PC-9 (cell line): ENCODE results near the gene IKBKE. TPM values are rescaled to one million over a fixed set of nuclear protein-coding genes. Genes with fewer than 3 reads are reported as not detected.

Source experiments
- BruUV-seq: library from RNA; stranded (reverse); fragments of 400-500 nt; replicated peaks from 2 replicates; lab custom pipeline; 2021; lab: Mats Ljungman, UMichigan
- CTCF ChIA-PET: fragments of 300-600 bp; sonication (Branson Sonifier 250); formaldehyde crosslinking; loops from one replicate; lab custom pipeline; 2022; ENCODE audit warnings: antibody characterized with exemption; lab: Charles Lee
- POLR2A ChIA-PET: fragments of 300-600 bp; sonication (Branson Sonifier 250); formaldehyde crosslinking; loops from one replicate; lab custom pipeline; 2022; ENCODE audit warnings: antibody characterized with exemption; ENCODE audit not compliant: unreplicated experiment; lab: Charles Lee
- DNase-seq, 2 experiments: peaks; one replicate each; pipeline versions ENCODE4 v3.0.0 to v3.0.0-alpha.2; 2015 to 2022; ENCODE audit warnings: mixed read lengths in 1 of 2
- H2AFZ ChIP-seq: fragments of 200-600 bp; sonication (generic); 2 replicates; pipeline ENCODE4 v1.8.1; 2017; ENCODE audit warnings: antibody characterized with exemption
- H3F3A ChIP-seq: fragments of 200-600 bp; sonication (generic); 2 replicates; pipeline ENCODE4 v1.8.1; 2017; ENCODE audit warnings: antibody characterized with exemption, mild to moderate bottlenecking, low read depth; ENCODE audit not compliant: insufficient read depth
- H3K27ac ChIP-seq: fragments of 200-600 bp; sonication (generic); 2 replicates; pipeline ENCODE4 v1.6.1; 2016; ENCODE audit warnings: mixed run types
- H3K27me3 ChIP-seq: fragments of 200-600 bp; sonication (generic); 2 replicates; pipeline ENCODE4 v1.6.1; 2016; ENCODE audit warnings: low read depth, mixed run types; ENCODE audit not compliant: insufficient read depth
- H3K36me3 ChIP-seq: fragments of 200-600 bp; sonication (generic); 2 replicates; pipeline ENCODE4 v1.6.1; 2016; ENCODE audit warnings: low read depth, mixed run types
- H3K4me1 ChIP-seq: fragments of 200-600 bp; sonication (generic); replicated peaks from 2 replicates; pipeline ENCODE4 v1.6.1; 2016; ENCODE audit warnings: mixed run types; ENCODE audit not compliant: insufficient read depth
- H3K4me2 ChIP-seq: fragments of 200-600 bp; sonication (generic); 2 replicates; pipeline ENCODE4 v1.6.1; 2017; ENCODE audit warnings: mixed run types
- H3K4me3 ChIP-seq: fragments of 200-600 bp; sonication (generic); 2 replicates; pipeline ENCODE4 v1.6.1; 2016; ENCODE audit warnings: mixed run types
- H3K79me2 ChIP-seq: fragments of 200-600 bp; sonication (generic); 2 replicates; pipeline ENCODE4 v1.6.1; 2017; ENCODE audit warnings: low read depth, mixed run types
- H3K9me2 ChIP-seq: fragments of 200-600 bp; sonication (generic); 2 replicates; pipeline ENCODE4 v1.8.1; 2017; ENCODE audit warnings: mild to moderate bottlenecking; ENCODE audit not compliant: insufficient read depth
- H3K9me3 ChIP-seq: fragments of 200-600 bp; sonication (generic); 2 replicates; pipeline ENCODE4 v1.8.1; 2016; ENCODE audit warnings: low read depth; ENCODE audit not compliant: insufficient read depth
- H4K20me1 ChIP-seq: fragments of 200-600 bp; sonication (generic); 2 replicates; pipeline ENCODE4 v1.8.1; 2017; ENCODE audit not compliant: insufficient read depth
- CTCF ChIP-seq: fragments of 200-600 bp; sonication (generic); conservative IDR thresholded peaks from 2 replicates; pipeline ENCODE4 v1.6.1; 2017; ENCODE audit warnings: mixed run types, antibody characterized with exemption, mild to moderate bottlenecking, moderate library complexity
- EZH2 ChIP-seq: fragments of 200-600 bp; sonication (generic); IDR thresholded peaks from 2 replicates; pipeline ENCODE4 v1.8.0; 2017; ENCODE audit warnings: antibody characterized with exemption, low read depth
- intact Hi-C: fragments of 100-400 bp; cut with micrococcal nuclease; formaldehyde crosslinking; loops from one replicate; pipeline ENCODE4 v1.10.0; 2022; ENCODE audit not compliant: unreplicated experiment
- total RNA-seq: library from RNA; stranded (reverse); gene quantifications from 2 replicates; pipeline ENCODE4 v1.2.3, GENCODE V29; 2021

IKBKE gene
- total RNA-seq, 1 experiment from 2014 or later, result 12.5 TPM

DNA sequence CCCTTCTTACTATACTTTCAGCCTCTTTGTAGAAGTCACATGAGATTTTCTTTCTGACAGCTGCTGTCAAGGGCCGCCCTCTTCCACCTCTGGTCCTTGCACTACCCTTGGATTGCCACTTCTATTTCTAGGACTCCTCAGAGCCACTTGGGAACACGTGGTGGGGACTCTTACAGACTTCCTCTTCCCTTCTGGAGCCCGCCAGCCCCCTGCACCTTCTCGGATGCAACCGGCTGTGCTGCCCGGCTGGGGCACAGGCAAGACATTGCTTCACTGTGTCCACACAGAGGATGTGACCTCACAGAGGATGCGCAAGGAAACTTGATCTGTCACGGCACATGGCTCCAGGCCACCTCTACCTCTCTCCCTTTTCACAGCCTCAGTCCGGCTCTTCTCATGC lies 2.4 kb upstream of the IKBKE start:
- ChIA-PET POLR2A (no interaction called here), CTCF (interaction anchor here (0.7 kb wide), 1 partner anchor 223 kb away, joined by 3 read pairs; no protein-coding TSS in a partner anchor)
- intact Hi-C loops, result no loop called here
- Histone ChIP-seq H2AFZ (no peak overlapping the region), H3F3A (peaks cover 18% of the 10 kb centered on the region), H3K27me3 (no peaks in the 10 kb centered on the region), H3K27ac (no peak overlapping the region), H3K79me2 (no peaks in the 10 kb centered on the region; the same call in 1 of the 2 replicates), H3K4me3 (no peak overlapping the region), H3K4me1 (peaks cover 34% of the 10 kb centered on the region), H3K4me2 (no peak overlapping the region), H3K9me2 (no peaks in the 10 kb centered on the region), H4K20me1 (no peaks in the 10 kb centered on the region), H3K9me3 (no peaks in the 10 kb centered on the region), H3K36me3 (no peaks in the 10 kb centered on the region)
- DNase-seq, result no peak
- no peak for TF ChIP-seq EZH2
- no peak for TF ChIP-seq CTCF
- BruUV-seq, result no TSS peak

- Histone ChIP-seq H3K4me2 (no peak overlapping the region), H3K27me3 (no peaks in the 10 kb centered on the region), H3K79me2 (no peaks in the 10 kb centered on the region; the same call in 1 of the 2 replicates), H3K27ac (no peak overlapping the region), H3K36me3 (no peaks in the 10 kb centered on the region), H4K20me1 (no peaks in the 10 kb centered on the region), H3K4me3 (no peak overlapping the region), H3K9me2 (no peaks in the 10 kb centered on the region), H3K4me1 (peaks cover 37% of the 10 kb centered on the region), H3K9me3 (no peaks in the 10 kb centered on the region), H3F3A (peaks cover 18% of the 10 kb centered on the region), H2AFZ (no peak overlapping the region)
- CTCF ChIA-PET, result no interaction called here
- peak in 1 of 2 experiments; percentile 35 for DNase-seq
- no TSS peak for BruUV-seq
- TF ChIP-seq CTCF, result no peak
- no peak for TF ChIP-seq EZH2
- POLR2A ChIA-PET, result no interaction called here
- intact Hi-C loops, result no loop called here
Measured at GRCh38 chr1:206468571-206468970, 1.7 kb upstream of the IKBKE start.

- DNase-seq, result peak; percentile 41 to 65
- H3K4me1 ChIP-seq, result peaks cover 37% of the 10 kb centered on the region
- intact Hi-C loops, result no loop called here
- no peaks in the 10 kb centered on the region; the same call in 1 of the 2 replicates for H3K79me2 ChIP-seq
- POLR2A ChIA-PET, result interaction anchor here (0.6 kb wide), 1 partner anchor 440 kb away, joined by 3 read pairs; no protein-coding TSS in a partner anchor
- H3K36me3 ChIP-seq, result no peaks in the 10 kb centered on the region
- H3K27me3 ChIP-seq, result no peaks in the 10 kb centered on the region
- H3F3A ChIP-seq, result peaks cover 18% of the 10 kb centered on the region
- H2AFZ ChIP-seq, result peak overlapping the region; percentile 78; the same call in 1 of the 2 replicates
- H3K4me3 ChIP-seq, result peak overlapping the region; percentile 71; the same call in 1 of the 2 replicates
- H3K4me2 ChIP-seq, result peak overlapping the region; percentile 71
- H3K9me2 ChIP-seq, result no peaks in the 10 kb centered on the region
- TF ChIP-seq EZH2 (no peak), CTCF (no peak)
- H4K20me1 ChIP-seq, result no peaks in the 10 kb centered on the region
- no TSS peak for BruUV-seq
- CTCF ChIA-PET, result interaction anchor here (1.6 to 2.4 kb wide), 2 partner anchors 10 to 143 kb away, joined by 5 to 12 read pairs; partner anchors contain the start of gene EIF2D
- no peaks in the 10 kb centered on the region for H3K9me3 ChIP-seq
- peak overlapping the region; percentile 47 for H3K27ac ChIP-seq
Measured at GRCh38 chr1:206469411-206469932, 804 bp upstream of the IKBKE start.
